ENCODE measurements around the gene C2orf15. TPM values are rescaled to one million over a fixed set of nuclear protein-coding genes. Genes with fewer than 3 reads are reported as not detected.

The C2orf15 gene
- total and polyA plus RNA-seq, 12 donors = 0.35 to 2.2 (median 1.1) TPM; not detected in 1

- H3K27ac ChIP-seq = no peak overlapping the region
- WGBS, 4 donors = 67 to 91% (median 75%) methylated on average over 1 of the region's 1 CpG
- H3K4me1 ChIP-seq (replicated peaks in 1 of 2) = no peaks in the 10 kb centered on the region
- H3K9me3 ChIP-seq (replicated peaks in 1 of 3) = no peaks in the 10 kb centered on the region
- intact Hi-C loops (cut with DNase I) = no loop called here
- no peak for TF ChIP-seq CTCF (IDR thresholded peaks at IDR 0.05)
- TF ChIP-seq POLR2A (IDR thresholded peaks at IDR 0.05) = no peak
- no peak for DNase-seq
- no peak overlapping the region for H3K4me3 ChIP-seq
- no peaks in the 10 kb centered on the region for H3K27me3 ChIP-seq
- H3K36me3 ChIP-seq (replicated peaks in 1 of 2) = peaks cover 0 to 30% of the 10 kb centered on the region in 2 donors
Measured at GRCh38 chr2:99169534-99169933, 28.0 kb downstream of the C2orf15 start.

- peaks cover 0 to 30% of the 10 kb centered on the region in 2 donors for H3K36me3 ChIP-seq (replicated peaks in 1 of 2)
- DNase-seq = no peak
- 93 to 96% (median 95%) methylated on average over 8 of the region's 8 CpGs for WGBS, 4 donors
Measured at GRCh38 chr2:99171377-99172140, 30.1 kb downstream of the C2orf15 start.

GRCh38 chr2:99180755-99181623 lies 39.5 kb downstream of the C2orf15 start, which contains the start of the genes MITD1 and MRPL30:
TSS of gene MITD1 (minus strand) at chr2:99181058. CDS start at chr2:99180981, 77 bp downstream.
TSS of gene MRPL30 (plus strand) at chr2:99181184. CDS start at chr2:99186204, 5,020 bp downstream.
- H3K27ac ChIP-seq = peak within 1 kb of the TSS; percentile 15 to 90 (median 68)
- DNase-seq = peak; percentile 90 to 98 (median 95)
- H3K4me3 ChIP-seq = peak within 1 kb of the TSS; percentile 45 to 80 (median 59)
- H3K4me1 ChIP-seq (replicated peaks in 1 of 2) = peaks cover 22 to 44% of the 10 kb centered on the region in 2 donors
- intact Hi-C loops (cut with DNase I) = loop anchor here in 1 of 2 donors (10.0 kb wide), 1 partner anchor 154 kb away; the partner anchor contains the start of genes EIF5B and TXNDC9
- no peaks in the 10 kb centered on the region for H3K9me3 ChIP-seq (replicated peaks in 1 of 3)
- no peaks in the 10 kb centered on the region for H3K27me3 ChIP-seq
- TF ChIP-seq CTCF (IDR thresholded peaks at IDR 0.05) (no peak), POLR2A (IDR thresholded peaks at IDR 0.05) (peak; percentile 65 to 84)
- H3K36me3 ChIP-seq (replicated peaks in 1 of 2) = no peaks in the 10 kb centered on the region
- WGBS, 4 donors = 0 to 1% (median 0%) methylated on average over 29 to 39 of the region's 39 CpGs

More at GRCh38 chr2:99171377-99172140, 30.1 kb downstream of the C2orf15 start:
- intact Hi-C loops (cut with DNase I) = no loop called here
- Histone ChIP-seq H3K27ac (no peak overlapping the region), H3K27me3 (no peaks in the 10 kb centered on the region), H3K9me3 (replicated peaks in 1 of 3) (no peaks in the 10 kb centered on the region), H3K4me3 (no peak overlapping the region), H3K4me1 (replicated peaks in 1 of 2) (peaks cover 9 to 12% of the 10 kb centered on the region in 2 donors)
- TF ChIP-seq POLR2A (IDR thresholded peaks at IDR 0.05) (no peak), CTCF (IDR thresholded peaks at IDR 0.05) (no peak)

GRCh38 chr2:99181624-99182000 lies 40.1 kb downstream of the C2orf15 start:
- peak overlapping the region; percentile 15 to 90 (median 68) for H3K27ac ChIP-seq
- DNase-seq = no peak
- H3K9me3 ChIP-seq (replicated peaks in 1 of 3) = no peaks in the 10 kb centered on the region
- intact Hi-C loops (cut with DNase I) = loop anchor here in 1 of 2 donors (10.0 kb wide), 1 partner anchor 153 kb away; the partner anchor contains the start of genes EIF5B and TXNDC9
- H3K4me1 ChIP-seq (replicated peaks in 1 of 2) = peaks cover 22 to 43% of the 10 kb centered on the region in 2 donors
- H3K36me3 ChIP-seq (replicated peaks in 1 of 2) = no peaks in the 10 kb centered on the region
- no peaks in the 10 kb centered on the region for H3K27me3 ChIP-seq
- peak overlapping the region in 3 of 4 donors; percentile 45 to 80 (median 52) for H3K4me3 ChIP-seq
- 2 to 7% (median 5%) methylated on average over 4 of the region's 4 CpGs for WGBS, 4 donors
- TF ChIP-seq POLR2A (IDR thresholded peaks at IDR 0.05) = no peak
